Cardiac fibroblast (primary cell): ENCODE measurements around the gene P2RY6.
A peak's percentile ranks its signal among the peaks of the same experiment; 100 is the strongest.

ENCODE experiments used
- DNase-seq, 2 donors: peaks; one replicate each; pipeline versions ENCODE4 v3.0.0 to v3.0.0-alpha.2; 2010; ENCODE audit warnings: low read depth in 2 of 2
- H3K4me3 ChIP-seq, 2 donors: replicated peaks in 1 of 2; 1 replicate in 1 of 2; 2 replicates in 1 of 2; pipeline ENCODE4 v1.5.1; 2011; ENCODE audit warnings: low read depth in 2 of 2, low read length in 2 of 2, mild to moderate bottlenecking in 2 of 2, moderate library complexity in 1 of 2
- TF ChIP-seq, protein P1 (sequence below): IDR thresholded peaks from one replicate; pipeline ENCODE4 v1.5.1; 2011; ENCODE audit warnings: low read depth, mild to moderate bottlenecking, low read length, inconsistent platforms

P2RY6 gene

DNA sequence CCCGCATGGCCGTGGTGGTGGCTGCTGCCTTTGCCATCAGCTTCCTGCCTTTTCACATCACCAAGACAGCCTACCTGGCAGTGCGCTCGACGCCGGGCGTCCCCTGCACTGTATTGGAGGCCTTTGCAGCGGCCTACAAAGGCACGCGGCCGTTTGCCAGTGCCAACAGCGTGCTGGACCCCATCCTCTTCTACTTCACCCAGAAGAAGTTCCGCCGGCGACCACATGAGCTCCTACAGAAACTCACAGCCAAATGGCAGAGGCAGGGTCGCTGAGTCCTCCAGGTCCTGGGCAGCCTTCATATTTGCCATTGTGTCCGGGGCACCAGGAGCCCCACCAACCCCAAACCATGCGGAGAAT is 25.1 kb downstream of the P2RY6 start:
- TF ChIP-seq, protein P1, sequence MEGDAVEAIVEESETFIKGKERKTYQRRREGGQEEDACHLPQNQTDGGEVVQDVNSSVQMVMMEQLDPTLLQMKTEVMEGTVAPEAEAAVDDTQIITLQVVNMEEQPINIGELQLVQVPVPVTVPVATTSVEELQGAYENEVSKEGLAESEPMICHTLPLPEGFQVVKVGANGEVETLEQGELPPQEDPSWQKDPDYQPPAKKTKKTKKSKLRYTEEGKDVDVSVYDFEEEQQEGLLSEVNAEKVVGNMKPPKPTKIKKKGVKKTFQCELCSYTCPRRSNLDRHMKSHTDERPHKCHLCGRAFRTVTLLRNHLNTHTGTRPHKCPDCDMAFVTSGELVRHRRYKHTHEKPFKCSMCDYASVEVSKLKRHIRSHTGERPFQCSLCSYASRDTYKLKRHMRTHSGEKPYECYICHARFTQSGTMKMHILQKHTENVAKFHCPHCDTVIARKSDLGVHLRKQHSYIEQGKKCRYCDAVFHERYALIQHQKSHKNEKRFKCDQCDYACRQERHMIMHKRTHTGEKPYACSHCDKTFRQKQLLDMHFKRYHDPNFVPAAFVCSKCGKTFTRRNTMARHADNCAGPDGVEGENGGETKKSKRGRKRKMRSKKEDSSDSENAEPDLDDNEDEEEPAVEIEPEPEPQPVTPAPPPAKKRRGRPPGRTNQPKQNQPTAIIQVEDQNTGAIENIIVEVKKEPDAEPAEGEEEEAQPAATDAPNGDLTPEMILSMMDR: no peak
- H3K4me3 ChIP-seq: no peak overlapping the region
- DNase-seq: no peak

DNA sequence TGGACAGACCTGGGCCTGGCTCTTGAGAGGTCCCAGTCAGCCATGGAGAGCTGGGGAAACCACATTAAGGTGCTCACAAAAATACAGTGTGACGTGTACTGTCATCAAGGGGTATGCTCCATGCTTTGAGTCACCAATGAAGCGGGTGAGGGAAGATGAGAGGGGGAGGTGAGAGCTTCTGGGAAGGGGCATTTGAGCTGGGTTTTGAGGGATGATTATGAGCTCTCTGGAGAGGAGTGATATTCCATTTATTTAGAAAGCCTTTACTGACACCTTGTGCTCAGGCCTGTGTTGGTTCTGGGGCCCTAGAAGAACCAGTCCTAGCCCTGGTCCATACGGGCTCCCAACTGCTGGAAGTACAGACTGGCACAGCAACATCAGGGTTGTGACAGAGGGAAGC is 25.6 kb downstream of the P2RY6 start:
- no peak for DNase-seq
- TF ChIP-seq, protein P1: no peak
- no peak overlapping the region for H3K4me3 ChIP-seq

DNA sequence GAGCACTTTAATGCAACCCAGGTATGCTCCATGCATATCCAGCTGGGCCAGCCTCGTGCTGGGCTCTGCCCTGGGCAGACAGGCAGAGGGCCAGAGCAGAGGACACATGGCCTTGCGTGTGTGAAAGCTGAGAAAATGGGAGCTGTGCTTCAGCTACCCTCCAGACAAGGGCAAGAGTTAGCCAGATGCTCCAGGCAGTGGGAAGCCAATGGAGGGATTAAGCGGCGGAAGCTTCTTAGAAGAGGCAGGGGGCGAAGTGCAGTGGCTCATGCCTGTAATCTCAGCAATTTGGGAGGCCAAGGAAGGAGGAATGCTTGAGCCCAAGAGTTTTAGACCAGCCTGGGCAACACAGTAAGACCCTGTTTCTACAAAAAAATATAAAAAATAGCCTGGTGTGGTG is 26.1 kb downstream of the P2RY6 start:
- no peak overlapping the region for H3K4me3 ChIP-seq
- no peak for DNase-seq
- TF ChIP-seq, protein P1: no peak

DNA sequence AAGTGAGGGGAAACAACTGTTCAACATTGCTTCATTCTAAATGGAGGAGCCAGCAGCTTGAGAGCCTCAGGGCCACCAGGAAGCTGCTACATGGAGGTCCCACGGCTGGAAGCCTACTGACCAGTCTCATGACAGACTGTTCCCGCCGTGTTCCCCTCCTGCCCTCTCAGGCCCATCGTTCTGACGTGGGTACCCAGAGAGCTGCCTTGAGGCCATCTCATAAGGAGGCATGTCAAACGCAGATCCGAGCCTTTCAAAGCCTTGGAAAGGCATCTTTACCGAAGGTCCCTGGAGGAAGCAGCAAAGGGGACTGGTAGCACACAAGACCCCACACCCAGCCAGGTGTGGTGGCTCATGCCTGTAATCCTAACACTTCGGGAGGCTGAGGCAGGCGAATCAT is 27.6 kb downstream of the P2RY6 start:
- H3K4me3 ChIP-seq: no peak overlapping the region
- no peak for DNase-seq
- TF ChIP-seq, protein P1: no peak

DNA sequence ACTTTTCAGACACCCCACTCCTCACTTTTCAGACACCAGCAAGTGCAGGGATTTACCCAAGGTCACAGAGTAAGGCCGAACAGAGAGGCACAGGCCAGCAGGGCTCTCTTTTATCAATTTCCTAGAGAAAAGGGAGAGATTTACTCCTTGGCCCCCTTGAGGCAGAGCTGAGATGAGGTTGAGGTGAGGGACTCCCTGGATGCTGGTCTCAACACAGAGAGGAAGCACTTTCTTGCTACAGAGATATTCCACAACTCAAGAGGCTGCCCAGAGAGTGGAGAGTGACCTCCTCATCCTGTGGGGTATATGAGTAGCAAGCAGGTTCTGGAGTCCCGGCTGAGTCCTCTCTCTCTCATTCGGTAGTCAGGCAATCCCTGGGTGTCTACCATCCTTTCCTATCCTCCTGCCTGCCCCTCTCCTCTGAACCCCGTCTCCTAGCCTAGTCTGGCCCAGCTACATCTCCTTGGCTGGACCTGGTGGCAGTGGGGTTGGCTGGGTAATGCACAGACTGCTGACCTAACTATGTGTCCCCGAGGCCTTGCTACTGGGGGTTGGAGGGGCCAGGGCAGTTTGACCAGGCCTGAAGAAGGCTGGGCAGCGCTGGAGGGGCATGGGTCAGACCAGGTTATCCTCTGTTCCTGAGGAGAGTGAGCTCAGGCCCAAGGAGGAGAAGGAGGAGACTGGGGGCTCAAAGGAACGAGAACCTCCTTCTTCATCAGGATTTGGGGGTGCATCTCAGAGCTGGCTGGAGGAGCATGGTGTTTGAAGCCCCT is 34.1 kb downstream of the P2RY6 start:
- TF ChIP-seq, protein P1: no peak
- no peak overlapping the region for H3K4me3 ChIP-seq
- no peak for DNase-seq

DNA sequence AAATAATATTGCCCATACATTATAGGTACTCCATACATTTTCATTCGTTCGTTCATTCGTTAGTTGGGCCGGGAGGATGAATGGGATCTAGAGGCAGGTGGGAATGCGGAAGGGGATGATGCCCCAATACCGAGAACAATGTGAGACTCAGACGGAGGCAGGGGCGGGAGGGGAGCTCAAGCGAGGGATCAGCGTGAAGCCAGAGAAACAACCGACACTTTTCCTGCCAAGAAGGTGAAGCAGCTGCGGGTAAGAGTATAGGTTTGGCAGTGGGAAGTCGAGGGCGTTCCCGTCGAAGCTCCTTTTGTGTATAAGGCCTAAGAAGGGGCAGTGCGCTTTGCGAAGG is 34.8 kb downstream of the P2RY6 start:
- TF ChIP-seq, protein P1: no peak
- H3K4me3 ChIP-seq: peak overlapping the region; percentile 19 to 67
- no peak for DNase-seq
